Measurements from ENCODE around the gene LBH. TPM values are rescaled to one million over a fixed set of nuclear protein-coding genes. Genes with fewer than 3 reads are reported as not detected.
A peak's percentile ranks its signal among the peaks of the same experiment; 100 is the strongest.

The LBH gene
- total RNA-seq, 1 experiment from 2014 or later, result 159 TPM

DNA sequence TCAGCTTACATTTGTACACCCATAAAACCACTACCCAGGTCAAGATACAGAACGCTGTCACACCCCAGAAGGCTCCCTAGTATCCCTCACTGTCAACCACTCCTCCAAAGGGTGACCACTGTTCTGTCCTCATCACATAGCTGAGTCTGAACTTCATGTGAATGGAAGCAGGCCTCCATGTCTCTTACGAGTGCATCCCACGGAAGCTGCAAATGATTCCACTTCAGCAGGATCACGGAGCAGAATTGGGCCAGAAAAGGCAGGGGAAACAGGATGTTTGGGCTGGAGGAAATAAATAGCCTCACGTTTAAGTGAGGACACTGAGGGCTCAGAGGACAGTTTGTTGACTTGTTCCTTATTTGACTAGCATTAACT lies 38.4 kb downstream of the LBH start:
- Mint-ChIP-seq H3K36me3 (ENCODE audit: insufficient read depth, unreplicated experiment) (no peaks in the 10 kb centered on the region), H3K9me3 (ENCODE audit: unreplicated experiment) (no peaks in the 10 kb centered on the region), H3K27ac (ENCODE audit: unreplicated experiment) (no peak overlapping the region), H3K27me3 (ENCODE audit: insufficient read depth, unreplicated experiment) (no peaks in the 10 kb centered on the region), H3K4me3 (ENCODE audit: unreplicated experiment) (no peak overlapping the region), H3K4me1 (ENCODE audit: low read depth, unreplicated experiment) (peaks cover 41% of the 10 kb centered on the region)
- peaks cover 40% of the 10 kb centered on the region for H3K4me1 ChIP-seq
- no peaks in the 10 kb centered on the region for H3K9me3 ChIP-seq
- TF ChIP-seq, protein P1, sequence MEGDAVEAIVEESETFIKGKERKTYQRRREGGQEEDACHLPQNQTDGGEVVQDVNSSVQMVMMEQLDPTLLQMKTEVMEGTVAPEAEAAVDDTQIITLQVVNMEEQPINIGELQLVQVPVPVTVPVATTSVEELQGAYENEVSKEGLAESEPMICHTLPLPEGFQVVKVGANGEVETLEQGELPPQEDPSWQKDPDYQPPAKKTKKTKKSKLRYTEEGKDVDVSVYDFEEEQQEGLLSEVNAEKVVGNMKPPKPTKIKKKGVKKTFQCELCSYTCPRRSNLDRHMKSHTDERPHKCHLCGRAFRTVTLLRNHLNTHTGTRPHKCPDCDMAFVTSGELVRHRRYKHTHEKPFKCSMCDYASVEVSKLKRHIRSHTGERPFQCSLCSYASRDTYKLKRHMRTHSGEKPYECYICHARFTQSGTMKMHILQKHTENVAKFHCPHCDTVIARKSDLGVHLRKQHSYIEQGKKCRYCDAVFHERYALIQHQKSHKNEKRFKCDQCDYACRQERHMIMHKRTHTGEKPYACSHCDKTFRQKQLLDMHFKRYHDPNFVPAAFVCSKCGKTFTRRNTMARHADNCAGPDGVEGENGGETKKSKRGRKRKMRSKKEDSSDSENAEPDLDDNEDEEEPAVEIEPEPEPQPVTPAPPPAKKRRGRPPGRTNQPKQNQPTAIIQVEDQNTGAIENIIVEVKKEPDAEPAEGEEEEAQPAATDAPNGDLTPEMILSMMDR (IDR thresholded peaks at IDR 0.05; ENCODE audit: insufficient read depth in 1 of 2, low read depth in 1 of 2, low read length in 1 of 2, severe bottlenecking in 1 of 2, unreplicated experiment in 1 of 2), result no peak
- DNase-seq, result no peak
- no peak overlapping the region for H3K4me3 ChIP-seq (ENCODE audit: low read depth, low read length)
- CTCF ChIA-PET, result interaction anchor here (0.6 kb wide), 1 partner anchor 998 kb away, joined by 3 read pairs; no protein-coding TSS in a partner anchor
- intact Hi-C loops (cut with micrococcal nuclease; ENCODE audit: unreplicated experiment), result no loop called here
- H3K27me3 ChIP-seq (replicated peaks; ENCODE audit: control insufficient read depth, insufficient read depth, low read length), result no peaks in the 10 kb centered on the region
- no peaks in the 10 kb centered on the region for H3K36me3 ChIP-seq (ENCODE audit: control insufficient read depth, insufficient read depth, low read length)
- BruUV-seq (replicated peaks), result no TSS peak
- POLR2A ChIA-PET, result no interaction called here

GRCh38 chr2:30270166-30270565 lies 38.8 kb downstream of the LBH start:
- H3K4me1 ChIP-seq, result peaks cover 44% of the 10 kb centered on the region
- no peak overlapping the region for H3K27ac Mint-ChIP-seq (ENCODE audit: unreplicated experiment)

DNA sequence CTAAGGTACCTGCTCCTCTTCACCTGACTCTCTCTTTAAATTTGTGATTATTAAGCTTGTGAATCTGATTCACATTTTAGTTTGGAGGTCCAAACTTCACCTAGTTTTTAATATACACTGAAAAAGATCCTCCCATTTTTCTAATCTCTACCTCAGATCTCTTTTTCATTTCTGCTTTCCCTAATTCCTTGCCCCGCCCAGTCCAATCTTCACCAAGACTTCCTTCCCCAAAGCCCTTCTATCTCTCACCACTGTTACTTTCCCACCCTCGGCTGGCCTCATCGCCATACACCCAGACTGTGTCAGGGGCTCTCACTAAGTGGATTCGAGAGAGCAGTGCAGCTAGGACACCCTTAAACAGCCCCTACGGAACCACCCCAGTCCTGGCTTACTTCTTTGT lies 40.0 kb downstream of the LBH start:
- no peaks in the 10 kb centered on the region for H3K9me3 Mint-ChIP-seq (ENCODE audit: unreplicated experiment)
- H3K4me1 ChIP-seq, result peaks cover 47% of the 10 kb centered on the region
- CTCF ChIA-PET, result no interaction called here

More at GRCh38 chr2:30270166-30270565, 38.8 kb downstream of the LBH start:
- no TSS peak for BruUV-seq (replicated peaks)
- Mint-ChIP-seq H3K4me1 (ENCODE audit: low read depth, unreplicated experiment) (peaks cover 41% of the 10 kb centered on the region), H3K27me3 (ENCODE audit: insufficient read depth, unreplicated experiment) (no peaks in the 10 kb centered on the region), H3K36me3 (ENCODE audit: insufficient read depth, unreplicated experiment) (no peaks in the 10 kb centered on the region), H3K4me3 (ENCODE audit: unreplicated experiment) (no peak overlapping the region), H3K9me3 (ENCODE audit: unreplicated experiment) (no peaks in the 10 kb centered on the region)
- Histone ChIP-seq H3K27me3 (replicated peaks; ENCODE audit: control insufficient read depth, insufficient read depth, low read length) (no peaks in the 10 kb centered on the region), H3K36me3 (ENCODE audit: control insufficient read depth, insufficient read depth, low read length) (no peaks in the 10 kb centered on the region), H3K9me3 (no peaks in the 10 kb centered on the region), H3K4me3 (ENCODE audit: low read depth, low read length) (no peak overlapping the region)
- TF ChIP-seq, protein P1 (IDR thresholded peaks at IDR 0.05; ENCODE audit: insufficient read depth in 1 of 2, low read depth in 1 of 2, low read length in 1 of 2, severe bottlenecking in 1 of 2, unreplicated experiment in 1 of 2), result no peak
- DNase-seq, result no peak
- intact Hi-C loops (cut with micrococcal nuclease; ENCODE audit: unreplicated experiment), result no loop called here
- ChIA-PET POLR2A (no interaction called here), CTCF (interaction anchor here (0.6 kb wide), 1 partner anchor 998 kb away, joined by 3 read pairs; no protein-coding TSS in a partner anchor)

More for the DNA sequence above, 40.0 kb downstream of the LBH start:
- peak overlapping the region; percentile 1 for H3K27ac Mint-ChIP-seq (ENCODE audit: unreplicated experiment)
- Histone ChIP-seq H3K27me3 (replicated peaks; ENCODE audit: control insufficient read depth, insufficient read depth, low read length) (no peaks in the 10 kb centered on the region), H3K36me3 (ENCODE audit: control insufficient read depth, insufficient read depth, low read length) (no peaks in the 10 kb centered on the region), H3K4me3 (ENCODE audit: low read depth, low read length) (no peak overlapping the region), H3K9me3 (no peaks in the 10 kb centered on the region)
- H3K4me3 Mint-ChIP-seq (ENCODE audit: unreplicated experiment), result no peak overlapping the region
- no peaks in the 10 kb centered on the region for H3K27me3 Mint-ChIP-seq (ENCODE audit: insufficient read depth, unreplicated experiment)
- peaks cover 41% of the 10 kb centered on the region for H3K4me1 Mint-ChIP-seq (ENCODE audit: low read depth, unreplicated experiment)
- DNase-seq, result no peak
- POLR2A ChIA-PET, result interaction anchor here (0.5 kb wide), 1 partner anchor 125 kb away, joined by 3 read pairs; no protein-coding TSS in a partner anchor
- TF ChIP-seq, protein P1 (IDR thresholded peaks at IDR 0.05; ENCODE audit: insufficient read depth in 1 of 2, low read depth in 1 of 2, low read length in 1 of 2, severe bottlenecking in 1 of 2, unreplicated experiment in 1 of 2), result no peak
- BruUV-seq (replicated peaks), result no TSS peak
- intact Hi-C loops (cut with micrococcal nuclease; ENCODE audit: unreplicated experiment), result no loop called here
- no peaks in the 10 kb centered on the region for H3K36me3 Mint-ChIP-seq (ENCODE audit: insufficient read depth, unreplicated experiment)

All from Caco-2 (cell line).